H1 (cell line): ENCODE results near the gene FN3KRP. TPM values are rescaled to one million over a fixed set of nuclear protein-coding genes. Genes with fewer than 3 reads are reported as not detected.

Experiments
- CTCF ChIA-PET: fragments of 300-600 bp; sonication (Branson Sonifier 250); formaldehyde crosslinking; loops from one replicate; lab custom pipeline; 2021; ENCODE audit not compliant: partially characterized antibody; lab: Charles Lee
- POLR2A ChIA-PET: fragments of 300-600 bp; sonication (Branson Sonifier 250); formaldehyde crosslinking; loops from one replicate; lab custom pipeline; 2021; ENCODE audit warnings: inconsistent platforms; ENCODE audit not compliant: partially characterized antibody; lab: Charles Lee
- DNase-seq, 2 experiments: peaks; one replicate each; pipeline versions ENCODE4 v3.0.0 to v3.0.0-alpha.2; 2010 to 2022; ENCODE audit warnings: low spot score in 2 of 2, low read depth in 1 of 2, mixed read lengths in 1 of 2
- FAIRE-seq: peaks from 2 replicates; lab custom pipeline; 2011; peaks lifted over from hg19 to GRCh38; lab: Jason Lieb, UNC
- H2AFZ ChIP-seq: 2 replicates; pipeline ENCODE4 v1.8.1; 2012; ENCODE audit warnings: low read length, inconsistent platforms
- H2AK5ac ChIP-seq: 2 replicates; pipeline ENCODE4 v1.6.1; 2013; ENCODE audit warnings: low read depth, low read length
- H2BK120ac ChIP-seq: replicated peaks from 2 replicates; pipeline ENCODE3; 2013; ENCODE audit warnings: low read depth, low read length, inconsistent platforms
- H2BK12ac ChIP-seq: 2 replicates; pipeline ENCODE4 v1.6.1; 2013; ENCODE audit warnings: low read depth, low read length
- H2BK15ac ChIP-seq: 2 replicates; pipeline ENCODE4 v1.6.1; 2013; ENCODE audit warnings: low read length
- H2BK20ac ChIP-seq: 2 replicates; pipeline ENCODE4 v1.6.1; 2013; ENCODE audit warnings: low read length
- H2BK5ac ChIP-seq: 2 replicates; pipeline ENCODE4 v1.6.1; 2013; ENCODE audit warnings: low read depth, low read length
- H3K14ac ChIP-seq: 2 replicates; pipeline ENCODE4 v1.6.1; 2013; ENCODE audit warnings: inconsistent platforms; ENCODE audit not compliant: insufficient read length
- H3K18ac ChIP-seq: 2 replicates; pipeline ENCODE4 v1.6.1; 2013; ENCODE audit warnings: low read length; ENCODE audit errors: extremely low read depth
- H3K23ac ChIP-seq: 2 replicates; pipeline ENCODE4 v1.6.1; 2013; ENCODE audit warnings: inconsistent platforms; ENCODE audit not compliant: insufficient read length
- H3K23me2 ChIP-seq: 2 replicates; pipeline ENCODE4 v1.6.1; 2013; ENCODE audit warnings: low read depth, low read length
- H3K27ac ChIP-seq: 2 replicates; pipeline ENCODE4 v1.6.1; 2011; ENCODE audit warnings: low read depth, low read length, inconsistent platforms
- H3K27me3 ChIP-seq, 4 experiments: replicated peaks in 1 of 4; 1 replicate in 1 of 4; 2 replicates in 3 of 4; pipeline versions ENCODE4 v1.6.1 to v1.8.1; 2011 to 2013; ENCODE audit warnings: low read length in 3 of 4, mild to moderate bottlenecking in 3 of 4, inconsistent platforms in 2 of 4, mixed read lengths in 2 of 4, moderate library complexity in 1 of 4; ENCODE audit not compliant: control insufficient read depth in 3 of 4, insufficient read depth in 3 of 4; ENCODE audit errors: extremely low read depth in 1 of 4
- H3K36me3 ChIP-seq, 4 experiments: 2 replicates each; pipeline versions ENCODE4 v1.6.1 to v1.8.1; 2011 to 2013; ENCODE audit warnings: mild to moderate bottlenecking in 4 of 4, low read length in 3 of 4, moderate library complexity in 2 of 4, control low read depth in 1 of 4, inconsistent platforms in 1 of 4; ENCODE audit not compliant: insufficient read depth in 4 of 4, control insufficient read depth in 2 of 4
- H3K4ac ChIP-seq: replicated peaks from 2 replicates; pipeline ENCODE3; 2013; ENCODE audit warnings: low read length, low read depth, mixed read lengths, inconsistent platforms; ENCODE audit not compliant: insufficient read length
- H3K4me1 ChIP-seq, 4 experiments: replicated peaks in 1 of 4; 1 replicate in 1 of 4; 2 replicates in 3 of 4; pipeline versions ENCODE4 v1.6.1 to v1.8.1; 2011 to 2013; ENCODE audit warnings: low read length in 3 of 4, inconsistent platforms in 2 of 4, mixed read lengths in 1 of 4; ENCODE audit not compliant: insufficient read depth in 4 of 4, control insufficient read depth in 3 of 4
- H3K4me2 ChIP-seq, 2 experiments: 2 replicates each; pipeline versions ENCODE4 v1.6.1 to v1.8.1; 2011 to 2013; ENCODE audit warnings: low read depth in 2 of 2, low read length in 2 of 2, control low read depth in 1 of 2, inconsistent platforms in 1 of 2, mild to moderate bottlenecking in 1 of 2; ENCODE audit not compliant: insufficient read depth in 1 of 2
- H3K4me3 ChIP-seq, 4 experiments: fragments of 200-600, 300-600 bp in 1 of 4; sonication (generic), shearing (Covaris generic), sonication (Bioruptor Twin) in 1 of 4; 2 replicates each; pipeline versions ENCODE4 v1.5.1 to v1.8.1; 2011 to 2016; ENCODE audit warnings: low read length in 4 of 4, low read depth in 3 of 4, control low read depth in 2 of 4, inconsistent platforms in 2 of 4, mild to moderate bottlenecking in 2 of 4, mixed read lengths in 1 of 4, moderate library complexity in 1 of 4; ENCODE audit not compliant: insufficient read depth in 2 of 4; ENCODE audit errors: extremely low read depth in 1 of 4
- H3K56ac ChIP-seq: replicated peaks from 2 replicates; pipeline ENCODE3; 2013; ENCODE audit warnings: low read depth, mild to moderate bottlenecking, mixed read lengths, low read length, inconsistent platforms; ENCODE audit not compliant: insufficient read length
- H3K79me1 ChIP-seq: 2 replicates; pipeline ENCODE4 v1.6.1; 2013; ENCODE audit warnings: low read depth, low read length, control low read depth
- H3K79me2 ChIP-seq, 2 experiments: 2 replicates each; pipeline versions ENCODE4 v1.6.1 to v1.8.1; 2012 to 2013; ENCODE audit warnings: low read length in 2 of 2, mild to moderate bottlenecking in 2 of 2, inconsistent platforms in 1 of 2; ENCODE audit not compliant: insufficient read depth in 2 of 2, control insufficient read depth in 1 of 2
- H3K9ac ChIP-seq, 4 experiments: replicated peaks in 1 of 4; 1 replicate in 1 of 4; 2 replicates in 3 of 4; pipeline versions ENCODE4 v1.6.1 to v1.8.1; 2011 to 2013; ENCODE audit warnings: low read depth in 3 of 4, low read length in 3 of 4, control low read depth in 2 of 4, mild to moderate bottlenecking in 2 of 4, moderate library complexity in 2 of 4, inconsistent platforms in 1 of 4; ENCODE audit errors: extremely low read depth in 1 of 4
- H3K9me3 ChIP-seq, 2 experiments: 2 replicates each; pipeline versions ENCODE4 v1.6.1 to v1.8.1; 2012 to 2013; ENCODE audit warnings: mild to moderate bottlenecking in 2 of 2, moderate library complexity in 2 of 2, control low read depth in 1 of 2, inconsistent platforms in 1 of 2, low read depth in 1 of 2, low read length in 1 of 2, mixed read lengths in 1 of 2; ENCODE audit not compliant: insufficient read depth in 2 of 2
- H4K20me1 ChIP-seq, 2 experiments: replicated peaks in 1 of 2; 2 replicates each; pipeline versions ENCODE3 to v1.8.1; 2011 to 2013; ENCODE audit warnings: inconsistent platforms in 2 of 2, low read length in 2 of 2, mild to moderate bottlenecking in 1 of 2; ENCODE audit not compliant: insufficient read depth in 2 of 2, control insufficient read depth in 1 of 2
- H4K5ac ChIP-seq: 2 replicates; pipeline ENCODE4 v1.6.1; 2013; ENCODE audit warnings: low read length, low read depth, mixed read lengths, inconsistent platforms; ENCODE audit not compliant: insufficient read length
- H4K8ac ChIP-seq: 2 replicates; pipeline ENCODE4 v1.8.0; 2013; ENCODE audit warnings: mild to moderate bottlenecking, moderate library complexity, low read length, inconsistent platforms; ENCODE audit not compliant: insufficient read depth; ENCODE audit errors: extremely low read depth
- H4K91ac ChIP-seq: replicated peaks from 2 replicates; pipeline ENCODE3; 2013; ENCODE audit warnings: low read length, mixed read lengths, inconsistent platforms; ENCODE audit not compliant: insufficient read length
- FOSL1 ChIP-seq: IDR thresholded peaks from 2 replicates; pipeline ENCODE4 v1.6.1; 2011; ENCODE audit warnings: mild to moderate bottlenecking, low read depth, low read length, moderate library complexity; ENCODE audit not compliant: insufficient read depth
- WGBS, 2 experiments: shearing (Covaris generic) in 1 of 2; methylation state at CpG; one replicate each; pipeline versions ENCODE4 v1.1.6 to v1.1.7; 2013 to 2015; ENCODE audit warnings: low lambda C conversion rate in 2 of 2, mixed read lengths in 2 of 2, inconsistent platforms in 1 of 2, low coverage in 1 of 2, missing lambda C conversion rate in 1 of 2; ENCODE audit not compliant: insufficient replicate concordance in 2 of 2, insufficient coverage in 1 of 2, insufficient read length in 1 of 2; ENCODE audit errors: extremely low coverage in 1 of 2, missing lambda C conversion rate in 1 of 2; 5-methylcytosine and 5-hydroxymethylcytosine counted together
- polyA plus RNA-seq, 7 experiments: library from polyadenylated mRNA; depleted of rRNA in 3 of 7; stranded (reverse) in 5 of 7; unstranded in 2 of 7; fragments of >200 nt in 5 of 7; fragments of 200-250 nt in 2 of 7; gene quantifications; 1 replicate in 5 of 7; 2 replicates in 1 of 7; 4 replicates in 1 of 7; pipeline versions ENCODE4 v1.2.1 to v1.2.3, GENCODE V29; 2011 to 2013; ENCODE audit warnings: missing spikeins in 2 of 7, mixed read lengths in 2 of 7
- total RNA-seq: library from RNA; stranded (reverse); fragmentation: NEBNext Ultra II Directional; extraction: Animal tissue kit (Norgen Biotek cat#: 25700); gene quantifications from 2 replicates; pipeline ENCODE4 v1.2.1, GENCODE V29; 2021

The FN3KRP gene
- total and polyA plus RNA-seq, 2 of the 8 experiments (the other 6 are each of a cell fraction or from before 2014, with no cell fraction given) = 18.1 to 21.4 TPM

DNA sequence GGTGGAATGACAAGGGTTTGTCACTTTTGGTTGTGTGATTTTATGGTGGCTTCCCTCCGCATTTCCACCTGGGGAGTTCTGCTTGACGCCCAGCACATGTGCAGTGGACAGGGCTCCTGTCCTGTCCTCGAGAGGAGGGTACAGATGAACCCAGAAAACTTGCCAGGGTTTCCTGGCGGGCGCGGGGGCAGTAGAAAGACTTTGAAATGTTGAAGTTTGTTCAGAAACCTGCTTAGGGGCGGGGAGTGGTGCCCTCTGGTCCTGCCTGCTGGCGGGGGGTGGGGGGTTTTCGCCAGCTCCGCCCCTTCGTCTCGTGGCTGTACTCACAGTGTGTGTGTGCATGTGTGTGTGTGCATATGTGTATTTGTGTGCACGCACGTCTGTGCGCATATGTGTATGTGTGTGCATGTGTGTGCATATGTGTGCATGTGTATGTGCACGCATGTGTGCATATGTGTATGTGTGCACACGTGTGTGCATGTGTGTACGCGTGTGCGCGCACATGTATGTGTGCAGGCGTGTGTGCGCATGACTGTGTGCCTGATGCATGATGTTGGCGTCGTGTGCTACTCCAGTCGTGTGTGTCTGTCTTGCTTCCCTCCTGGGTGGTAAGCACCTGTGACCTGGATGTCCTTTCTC, 6.8 kb downstream of the FN3KRP start:
- no peaks in the 10 kb centered on the region for H3K79me1 ChIP-seq
- no peak overlapping the region for H2BK15ac ChIP-seq
- no peak overlapping the region for H3K4me2 ChIP-seq
- no peak for DNase-seq
- peak overlapping the region; percentile 43; the same call in 1 of the 2 replicates for H2AK5ac ChIP-seq
- H2BK120ac ChIP-seq = no peak overlapping the region
- no peak overlapping the region for H3K27ac ChIP-seq
- no peaks in the 10 kb centered on the region for H3K79me2 ChIP-seq
- no peak overlapping the region for H3K56ac ChIP-seq
- 0 out of 7 replicates have a peak overlapping the region, but pooled peaks of 1 of the 4 experiments have one; percentile 35 for H3K9ac ChIP-seq
- no peak overlapping the region for H3K14ac ChIP-seq
- FAIRE-seq = no peak
- no peak overlapping the region for H3K18ac ChIP-seq
- H3K23me2 ChIP-seq = no peaks in the 10 kb centered on the region
- ChIA-PET CTCF (interaction anchor here (0.9 to 1.4 kb wide), 3 partner anchors 10 to 46 kb away, joined by 3 to 7 read pairs (median 4); no protein-coding TSS in a partner anchor), POLR2A (interaction anchor here (1.3 kb wide), 1 partner anchor 11 kb away, joined by 4 read pairs; no protein-coding TSS in a partner anchor)
- H3K27me3 ChIP-seq = no peaks in the 10 kb centered on the region
- H2AFZ ChIP-seq = no peak overlapping the region
- H2BK20ac ChIP-seq = no peak overlapping the region
- H3K4me1 ChIP-seq = no peaks in the 10 kb centered on the region
- WGBS, 2 experiments = 88% methylated on average over 26 of the region's 26 CpGs; no CpG with 5 or more reads in 1 of the 2 experiments
- H3K36me3 ChIP-seq = peaks cover 0 to 9% (median 3%) of the 10 kb centered on the region in 4 experiments; a peak in 5 of 8 replicates
- peak overlapping the region; percentile 63; the same call in 1 of the 2 replicates for H2BK12ac ChIP-seq
- no peaks in the 10 kb centered on the region for H3K9me3 ChIP-seq
- H4K8ac ChIP-seq = no peak overlapping the region
- no peak overlapping the region for H3K4me3 ChIP-seq
- no peak overlapping the region for H4K5ac ChIP-seq
- no peak overlapping the region for H3K23ac ChIP-seq
- H4K91ac ChIP-seq = peak overlapping the region; percentile 65
- peak overlapping the region; percentile 56; the same call in 1 of the 2 replicates for H2BK5ac ChIP-seq
- no peak overlapping the region for H3K4ac ChIP-seq
- peaks cover 2 to 11% of the 10 kb centered on the region in 2 experiments for H4K20me1 ChIP-seq
- no peak for TF ChIP-seq FOSL1
